Peyer's patch (tissue), 4 donors: ENCODE results near the gene ARPC3.
"Not testable (repeated sequence)": the region's sequence is repeated elsewhere in the genome, so short reads cannot be mapped to it uniquely, and the experiment has no call there.

Source experiments
- CTCF ChIP-seq, 6 experiments: fragments of 450-650 bp in 4 of 6; fragments of 200-600 bp in 2 of 6; sonication (generic) in 1 of 6; IDR thresholded peaks; one replicate each; pipeline ENCODE4 v1.5.1; 2017 to 2019; ENCODE audit warnings: antibody characterized with exemption in 6 of 6, mild to moderate bottlenecking in 3 of 6, moderate library complexity in 1 of 6
- POLR2A ChIP-seq, 2 donors: fragments of 450-650 bp; IDR thresholded peaks; one replicate each; pipeline ENCODE4 v1.5.1; 2017; ENCODE audit warnings: antibody characterized with exemption in 2 of 2, mild to moderate bottlenecking in 2 of 2, moderate library complexity in 2 of 2

GRCh38 chr12:110465765-110466164 is 15.6 kb upstream of the ARPC3 start:
- not testable (repeated sequence) for TF ChIP-seq CTCF, POLR2A (IDR thresholded peaks at IDR 0.05)
